Urinary bladder (tissue), 4 donors: ENCODE measurements around the gene TGM6. TPM values are rescaled to one million over a fixed set of nuclear protein-coding genes. Genes with fewer than 3 reads are reported as not detected.

Experiments used
- DNase-seq: peaks from one replicate; pipeline ENCODE4 v3.0.0-alpha.2; 2015; ENCODE audit errors: extremely low spot score
- H3K27ac ChIP-seq: one replicate; pipeline ENCODE4 v1.5.1; 2013; ENCODE audit warnings: low read depth, mild to moderate bottlenecking, moderate library complexity
- H3K36me3 ChIP-seq: one replicate; pipeline ENCODE4 v1.6.1; 2013; ENCODE audit warnings: mild to moderate bottlenecking, moderate library complexity; ENCODE audit not compliant: insufficient read depth
- H3K4me1 ChIP-seq: one replicate; pipeline ENCODE4 v1.6.1; 2013; ENCODE audit warnings: mild to moderate bottlenecking, moderate library complexity; ENCODE audit not compliant: insufficient read depth
- H3K4me3 ChIP-seq: one replicate; pipeline ENCODE4 v1.5.1; 2013; ENCODE audit warnings: low read depth, low read length
- WGBS: extraction: QIAGEN DNeasy Blood & Tissue Kit; methylation state at CpG from one replicate; pipeline ENCODE4 v1.1.7; 2013; 5-methylcytosine and 5-hydroxymethylcytosine counted together
- polyA plus RNA-seq: library from polyadenylated mRNA; stranded (reverse); fragments of 200-250 nt; gene quantifications from one replicate; pipeline ENCODE4 v1.2.3, GENCODE V29; 2013
- total RNA-seq: library from RNA; depleted of rRNA; stranded (reverse); fragments of >200 nt; gene quantifications from one replicate; pipeline ENCODE4 v1.2.3, GENCODE V29; 2014
- donor health status: healthy with polysubstance abuse.
- donor health status: healthy.

Gene TGM6
- total and polyA plus RNA-seq, 2 donors = not detected

DNA sequence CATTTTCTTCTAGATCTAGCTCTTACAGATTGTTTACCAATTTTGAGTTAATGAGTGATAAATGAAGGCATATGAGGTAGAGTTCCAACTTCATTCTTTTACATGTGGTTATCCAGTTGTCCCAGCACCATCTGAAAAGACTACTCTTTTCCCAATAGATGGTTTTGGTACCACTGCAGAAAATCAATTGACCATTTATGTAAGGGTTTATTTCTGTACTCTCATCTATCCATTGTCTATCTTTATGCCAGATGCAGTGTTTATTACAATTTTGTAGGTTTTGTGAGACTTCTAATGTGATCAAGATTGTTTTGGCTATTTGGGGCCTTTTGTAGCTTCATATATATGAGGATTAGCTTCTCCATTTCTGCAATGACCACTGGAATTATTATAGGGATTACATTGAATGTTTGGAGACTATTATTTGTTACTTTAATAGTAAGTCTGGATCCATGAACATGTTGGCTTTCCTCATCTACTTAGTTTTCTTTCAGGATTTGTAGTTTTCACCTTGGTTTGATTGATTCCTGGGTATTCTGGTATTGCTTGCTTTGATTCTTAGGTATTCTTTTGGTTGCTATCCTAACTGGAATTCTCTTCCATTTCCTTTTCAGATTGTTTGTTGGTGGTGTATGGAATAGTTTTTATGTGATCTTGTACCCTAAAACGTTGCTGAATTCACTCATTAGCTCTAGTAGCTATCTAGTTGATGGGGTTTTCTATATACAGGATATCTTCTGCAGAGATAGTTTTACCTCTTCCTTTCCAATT, 79.5 kb downstream of the TGM6 start:
- Histone ChIP-seq H3K4me1 (no peaks in the 10 kb centered on the region), H3K36me3 (peaks cover 13% of the 10 kb centered on the region), H3K27ac (no peak overlapping the region), H3K4me3 (no peak overlapping the region)
- WGBS = 59% methylated on average over 1 of the region's 1 CpG
- no peak for DNase-seq

DNA sequence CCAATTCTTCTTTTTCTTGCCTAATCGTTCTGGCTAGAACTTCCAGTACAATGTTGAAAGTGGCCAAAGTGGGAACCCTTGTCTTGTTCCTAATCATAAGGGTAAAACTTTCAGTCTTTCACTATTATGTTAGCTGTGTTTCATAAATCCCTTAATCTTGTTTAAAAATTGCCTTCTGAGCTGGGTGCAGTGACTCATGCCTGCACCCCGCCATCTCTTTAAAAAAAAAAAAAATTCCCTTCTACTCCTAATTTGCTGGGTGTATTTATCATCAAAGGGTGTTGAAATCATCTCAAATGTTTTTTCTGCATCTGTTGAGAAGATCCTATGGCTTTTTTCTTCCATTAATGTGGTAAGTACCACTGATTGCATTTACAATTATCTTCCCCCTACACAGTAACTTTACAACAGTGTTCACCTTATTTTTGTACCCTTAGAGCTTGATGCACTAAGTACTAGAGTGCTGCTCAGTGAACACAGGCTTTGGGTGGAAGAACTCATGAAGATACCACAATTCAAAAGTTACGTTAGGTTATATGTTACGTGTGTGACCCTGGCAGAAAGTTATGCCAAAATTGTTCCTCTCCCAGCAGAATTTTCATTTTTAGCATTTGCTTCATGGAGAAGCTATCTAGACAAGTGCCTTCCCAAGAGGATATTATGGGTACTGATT, 80.2 kb downstream of the TGM6 start:
- H3K4me3 ChIP-seq = no peak overlapping the region
- WGBS = 77% methylated on average over 4 of the region's 4 CpGs
- H3K4me1 ChIP-seq = no peaks in the 10 kb centered on the region
- H3K27ac ChIP-seq = no peak overlapping the region
- H3K36me3 ChIP-seq = peaks cover 18% of the 10 kb centered on the region
- no peak for DNase-seq

DNA sequence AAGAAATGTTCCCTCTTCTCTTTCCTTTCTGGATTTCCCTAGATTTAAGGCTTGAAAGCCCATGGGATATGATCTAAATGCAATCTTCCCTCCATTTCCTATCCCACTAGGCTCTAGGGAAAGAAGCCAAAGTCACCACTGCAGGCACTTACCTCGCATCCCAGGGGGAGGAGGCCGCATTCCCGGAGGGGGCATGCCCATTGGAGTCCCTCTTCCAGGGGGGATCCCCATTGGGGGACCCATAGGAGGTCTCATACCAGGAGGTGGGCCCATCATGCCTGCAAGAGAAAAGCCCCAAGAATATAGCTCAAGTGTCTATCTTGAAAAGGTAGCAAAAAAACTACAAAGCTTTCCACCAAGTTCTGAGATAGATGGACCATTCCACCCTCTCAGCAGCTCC, 81.8 kb downstream of the TGM6 start:
- H3K4me1 ChIP-seq = no peaks in the 10 kb centered on the region
- no peak overlapping the region for H3K4me3 ChIP-seq
- WGBS = 97% methylated on average over 3 of the region's 3 CpGs
- DNase-seq = no peak
- peaks cover 20% of the 10 kb centered on the region for H3K36me3 ChIP-seq
- no peak overlapping the region for H3K27ac ChIP-seq

DNA sequence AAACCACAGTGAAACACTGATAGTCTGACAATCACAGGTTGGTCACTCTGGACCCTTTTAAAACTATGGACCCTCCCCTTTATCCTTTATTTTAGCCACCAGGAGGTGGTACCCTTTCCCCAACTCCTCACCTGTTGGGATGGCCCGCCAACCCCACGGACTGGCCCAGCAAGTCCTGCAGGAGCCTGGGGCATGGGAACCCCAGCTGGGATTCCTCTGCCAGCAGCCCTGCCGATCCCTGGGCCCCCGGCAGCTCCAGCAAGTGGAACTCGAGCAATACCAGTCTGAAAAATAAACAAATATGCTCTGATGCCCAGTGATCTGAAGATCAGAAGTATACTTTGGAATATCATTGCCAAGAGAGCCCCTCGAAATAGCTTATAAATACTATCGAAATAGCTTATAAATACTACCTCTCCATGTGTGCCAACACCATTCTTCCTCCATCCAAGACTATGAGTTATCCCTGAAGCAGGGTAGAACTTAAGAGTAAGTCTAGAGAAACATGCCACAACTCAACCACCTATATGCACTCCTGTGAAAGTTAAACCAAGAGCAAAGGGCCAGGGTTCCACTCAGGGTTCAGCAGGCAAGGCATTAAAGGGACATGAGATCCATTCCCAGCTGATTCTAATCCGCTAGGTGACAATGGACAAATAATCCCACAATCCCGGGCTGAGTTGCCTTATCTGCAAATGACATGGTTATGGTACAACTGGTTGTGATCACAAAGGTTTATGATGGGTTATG, 83.1 kb downstream of the TGM6 start:
- peaks cover 20% of the 10 kb centered on the region for H3K36me3 ChIP-seq
- no peak for DNase-seq
- WGBS = 89% methylated on average over 9 of the region's 9 CpGs

DNA sequence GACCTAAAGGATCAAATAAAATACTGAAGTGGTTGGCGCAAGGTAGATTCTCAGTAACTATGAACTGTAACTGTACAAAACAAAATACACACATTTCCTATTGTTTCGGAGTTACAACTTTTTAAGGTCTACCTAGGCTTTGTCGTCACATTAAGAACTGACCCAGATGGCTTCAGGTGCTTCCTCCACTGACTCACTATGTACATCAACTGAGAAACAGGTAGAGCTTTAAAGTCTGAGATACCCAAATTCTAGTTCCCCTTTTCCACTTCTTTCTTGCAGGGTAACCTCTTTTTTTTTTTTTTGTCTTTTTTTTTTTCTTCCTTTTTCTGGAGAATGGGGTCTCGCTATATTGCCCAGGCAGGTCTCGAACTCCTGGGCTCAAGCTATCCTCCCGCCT, 84.4 kb downstream of the TGM6 start:
- no peak for DNase-seq
- 95% methylated on average over 6 of the region's 6 CpGs for WGBS
- no peak overlapping the region for H3K4me3 ChIP-seq
- peaks cover 19% of the 10 kb centered on the region for H3K36me3 ChIP-seq
- no peaks in the 10 kb centered on the region for H3K4me1 ChIP-seq
- no peak overlapping the region for H3K27ac ChIP-seq

More for the DNA sequence above, 83.1 kb downstream of the TGM6 start:
- H3K4me1 ChIP-seq = no peaks in the 10 kb centered on the region
- no peak overlapping the region for H3K4me3 ChIP-seq
- no peak overlapping the region for H3K27ac ChIP-seq

DNA sequence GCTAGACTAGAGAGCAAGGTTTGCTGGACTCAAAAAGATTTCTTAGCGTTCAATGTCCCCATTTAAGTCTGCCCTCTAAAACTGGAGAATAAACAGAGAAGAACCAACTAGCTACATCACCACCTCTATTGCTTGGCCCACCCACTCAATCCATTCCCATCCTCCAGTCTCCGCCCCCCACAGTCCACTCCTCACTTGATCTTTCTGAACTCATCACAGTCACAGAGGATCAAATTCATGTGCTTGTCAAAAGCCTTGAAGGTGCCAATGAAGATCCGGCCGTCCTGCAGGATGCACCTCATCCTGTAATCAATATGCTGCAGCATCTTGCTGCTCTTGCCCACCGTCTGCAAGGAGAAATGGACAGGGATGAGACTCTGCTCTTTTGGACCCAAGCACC, 86.7 kb downstream of the TGM6 start:
- no peak overlapping the region for H3K4me3 ChIP-seq
- H3K27ac ChIP-seq = no peak overlapping the region
- H3K36me3 ChIP-seq = peaks cover 13% of the 10 kb centered on the region
- H3K4me1 ChIP-seq = no peaks in the 10 kb centered on the region
- DNase-seq = no peak
- 86% methylated on average over 5 of the region's 5 CpGs for whole genome bisulfite sequencing

DNA sequence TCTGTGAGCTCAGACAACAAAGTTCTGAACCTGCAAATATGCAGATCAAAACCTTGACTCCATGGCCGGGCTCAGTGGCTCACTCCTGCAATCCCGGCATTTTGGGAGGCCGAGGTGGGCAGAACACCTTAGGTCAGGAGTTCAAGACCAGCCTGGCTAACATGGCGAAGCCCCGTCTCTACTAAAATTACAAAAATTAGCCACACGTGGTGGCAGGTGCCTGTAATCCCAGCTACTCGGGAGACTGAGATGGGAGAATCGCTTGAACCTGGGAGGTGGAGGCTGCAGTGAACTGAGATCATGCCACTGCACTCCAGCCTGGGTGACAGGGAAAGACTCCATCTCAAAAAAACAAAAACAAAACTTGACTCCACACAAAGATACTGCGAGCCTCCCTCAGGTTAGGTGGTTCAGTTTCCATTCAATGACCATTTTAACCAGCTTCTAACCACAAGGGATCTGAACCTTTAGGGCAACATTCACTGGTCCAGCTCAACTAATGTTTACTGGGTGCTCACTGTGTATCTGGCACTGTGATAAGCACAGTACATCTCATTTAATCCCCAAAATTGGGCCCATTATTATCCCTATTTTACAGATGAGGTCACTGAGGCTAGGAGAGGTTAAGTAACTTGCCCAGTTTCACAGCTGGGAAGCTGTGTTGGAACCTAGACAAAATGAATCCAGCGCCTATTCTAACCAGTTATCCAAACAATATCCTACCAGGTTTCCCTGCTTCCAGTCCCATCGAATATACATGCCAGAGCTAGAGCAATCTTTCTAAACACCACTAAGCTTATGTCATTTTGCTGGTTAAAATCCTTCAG, 88.1 kb downstream of the TGM6 start:
- no peak for DNase-seq
- no peaks in the 10 kb centered on the region for H3K4me1 ChIP-seq
- 73% methylated on average over 11 of the region's 11 CpGs for WGBS
- no peak overlapping the region for H3K4me3 ChIP-seq
- H3K36me3 ChIP-seq = peaks cover 8% of the 10 kb centered on the region
- no peak overlapping the region for H3K27ac ChIP-seq

DNA sequence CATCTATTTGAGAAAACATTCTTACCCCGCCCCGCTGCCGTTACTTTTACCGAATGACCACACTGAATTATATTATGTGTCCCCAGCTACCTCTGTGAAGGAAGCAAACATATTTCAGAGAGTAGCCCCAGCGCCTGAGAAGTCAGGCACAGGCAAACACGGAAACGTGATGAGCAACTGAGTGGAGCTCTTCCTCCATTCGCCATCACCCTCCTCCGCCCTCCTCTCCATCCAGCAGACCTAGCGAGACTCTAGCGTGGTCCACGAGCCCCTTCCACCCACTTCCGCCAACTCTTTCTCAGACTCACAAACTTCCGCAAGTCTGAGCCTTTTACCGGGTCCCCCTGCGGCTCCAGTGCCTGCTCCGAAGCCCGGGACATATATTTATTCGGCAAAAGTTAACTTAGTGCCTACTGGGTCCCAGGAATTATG, 89.3 kb downstream of the TGM6 start:
- peak; percentile 6 for DNase-seq
- Histone ChIP-seq H3K36me3 (peaks cover 7% of the 10 kb centered on the region), H3K4me1 (no peaks in the 10 kb centered on the region), H3K27ac (peak overlapping the region; percentile 89), H3K4me3 (peak overlapping the region; percentile 78)
- under 1% methylated on average over 19 of the region's 19 CpGs for WGBS

DNA sequence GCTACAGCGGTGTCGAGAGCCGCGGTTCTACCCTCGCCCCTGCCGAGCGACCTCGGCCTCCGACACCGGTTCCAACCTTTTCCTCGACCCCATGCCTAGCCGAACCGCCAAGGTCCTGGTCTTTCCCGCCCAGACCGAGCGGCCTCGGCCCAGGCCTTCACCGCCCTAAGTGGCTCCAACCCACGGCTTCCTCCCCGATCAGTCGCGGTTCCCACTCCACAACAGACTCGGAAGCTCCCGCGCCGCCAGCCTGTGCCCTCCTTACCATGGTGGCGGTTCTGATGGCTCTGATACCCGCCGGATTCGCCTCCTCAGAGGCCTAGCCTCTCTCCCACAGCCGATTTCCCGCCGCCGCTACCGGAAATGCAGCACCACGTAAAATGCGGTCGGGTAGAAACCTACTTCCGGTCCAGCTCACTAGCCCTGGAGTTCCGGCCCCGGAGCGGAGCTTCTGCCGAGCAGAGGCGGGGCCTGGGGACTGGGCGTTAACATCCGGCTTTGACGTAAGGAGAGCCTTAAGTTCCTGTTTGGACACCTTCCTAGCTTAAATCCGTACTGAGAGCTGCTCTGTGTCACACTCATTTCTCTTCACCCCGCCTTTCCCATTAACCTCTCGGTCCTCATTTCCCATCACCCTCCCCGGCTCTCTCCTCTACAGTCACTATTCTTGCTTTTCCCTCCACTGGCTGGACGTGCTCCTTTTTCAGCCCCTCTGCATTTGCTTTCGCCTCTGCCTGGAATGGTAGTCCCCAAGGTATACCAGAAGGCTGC, 89.9 kb downstream of the TGM6 start, which contains the start of gene SNRPB:
TSS of gene SNRPB (minus strand) at position 367 of the 771 bp plus-strand sequence. CDS start at position 268, 99 bp downstream.
- H3K36me3 ChIP-seq = peaks cover 4% of the 10 kb centered on the region
- WGBS = under 1% methylated on average over 53 of the region's 53 CpGs
- peak within 1 kb of the TSS; percentile 90 for H3K27ac ChIP-seq
- no peaks in the 10 kb centered on the region for H3K4me1 ChIP-seq
- DNase-seq = peak; percentile 95
- peak within 1 kb of the TSS; percentile 78 for H3K4me3 ChIP-seq

DNA sequence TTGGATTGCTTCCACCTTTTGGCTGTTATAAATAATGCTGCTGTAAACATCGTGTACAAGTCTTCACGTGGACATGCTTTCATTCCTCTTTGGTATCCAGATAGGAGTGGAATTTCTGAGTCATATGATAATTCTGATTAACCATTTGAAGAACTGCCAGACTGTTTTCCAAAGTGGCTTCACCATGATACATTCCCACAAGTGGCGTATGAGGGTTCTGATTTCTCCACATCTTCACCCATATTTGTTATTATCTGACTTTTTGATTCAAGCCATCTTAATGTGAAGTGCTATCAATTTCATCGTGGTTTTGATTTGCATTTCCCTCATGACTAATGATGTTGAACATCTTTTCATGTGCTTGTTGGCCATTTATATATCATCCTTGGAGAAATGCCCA, 92.8 kb downstream of the TGM6 start:
- H3K36me3 ChIP-seq = no peaks in the 10 kb centered on the region
- no peak overlapping the region for H3K4me3 ChIP-seq
- H3K27ac ChIP-seq = no peak overlapping the region
- 52% methylated on average over 4 of the region's 4 CpGs for WGBS
- DNase-seq = no peak
- no peaks in the 10 kb centered on the region for H3K4me1 ChIP-seq

DNA sequence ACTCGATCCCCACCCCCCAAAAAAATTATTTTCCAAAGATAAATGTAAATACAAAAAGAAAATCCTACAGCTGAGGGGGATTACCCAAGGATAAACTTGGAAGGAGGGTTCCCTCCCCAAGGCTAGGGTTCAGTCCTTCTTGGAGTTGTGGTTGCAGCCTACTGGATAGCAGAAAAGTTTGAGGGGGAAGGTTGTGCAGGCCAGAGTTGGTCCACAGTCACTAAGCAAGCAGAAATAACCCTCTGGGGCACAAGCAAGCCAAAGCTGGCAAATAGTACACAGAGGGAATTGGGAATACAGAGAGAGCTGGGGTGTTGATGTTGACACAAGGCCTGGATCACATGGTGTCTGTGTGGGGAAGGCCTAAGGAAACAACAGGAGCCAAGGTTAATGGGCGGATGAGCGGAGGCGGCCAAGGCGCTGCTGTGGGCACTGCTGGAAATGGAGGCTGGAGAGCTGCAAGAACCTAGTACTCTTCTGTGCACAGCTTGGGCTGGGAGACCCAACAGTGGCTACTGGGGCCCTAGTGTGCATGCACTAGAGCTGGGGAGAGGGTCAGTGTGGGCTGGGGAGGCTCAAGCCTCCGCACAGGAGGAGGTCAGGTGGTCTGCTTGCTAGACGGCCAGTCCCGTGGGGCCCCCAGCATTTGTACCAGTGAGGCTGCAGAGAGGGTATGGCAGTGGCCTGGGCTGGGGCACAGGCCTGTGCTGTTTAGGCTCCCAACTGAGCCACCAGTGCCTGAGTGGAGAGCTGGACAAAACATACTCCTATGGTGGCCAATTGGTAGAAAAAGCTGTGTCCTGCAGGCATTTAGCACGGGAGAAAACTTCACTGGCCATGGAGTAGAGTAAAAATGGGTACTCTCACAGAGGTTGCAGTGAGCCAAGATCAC, 95.4 kb downstream of the TGM6 start:
- H3K4me3 ChIP-seq = no peak overlapping the region
- H3K4me1 ChIP-seq = no peaks in the 10 kb centered on the region
- no peak overlapping the region for H3K27ac ChIP-seq
- H3K36me3 ChIP-seq = no peaks in the 10 kb centered on the region
- WGBS = 94% methylated on average over 9 of the region's 9 CpGs
- DNase-seq = no peak
